GM15510 (cell line): ENCODE measurements around the gene FADS2.

Source experiments
- POLR2A ChIP-seq: IDR thresholded peaks from 3 replicates; pipeline ENCODE4 v1.6.1; 2011; ENCODE audit warnings: borderline replicate concordance; ENCODE audit not compliant: insufficient read length; ENCODE audit errors: extremely low read depth

The FADS2 gene

GRCh38 chr11:61873588-61874376 lies 45.7 kb downstream of the FADS2 start:
- TF ChIP-seq POLR2A: no peak

GRCh38 chr11:61874377-61874809 lies 46.3 kb downstream of the FADS2 start:
- no peak for TF ChIP-seq POLR2A

- no peak for TF ChIP-seq POLR2A
These were observed 46.8 kb downstream of the FADS2 start for GRCh38 chr11:61874853-61875252.

GRCh38 chr11:61875698-61876097 lies 47.6 kb downstream of the FADS2 start:
- no peak for TF ChIP-seq POLR2A

GRCh38 chr11:61879152-61879551 lies 51.1 kb downstream of the FADS2 start:
- TF ChIP-seq POLR2A: no peak

- no peak for TF ChIP-seq POLR2A
These were observed 51.9 kb downstream of the FADS2 start for GRCh38 chr11:61880031-61880430.

GRCh38 chr11:61880454-61880853 lies 52.4 kb downstream of the FADS2 start:
- no peak for TF ChIP-seq POLR2A

- TF ChIP-seq POLR2A: no peak
These were observed 53.3 kb downstream of the FADS2 start for GRCh38 chr11:61881397-61881796.

GRCh38 chr11:61882879-61883278 lies 54.8 kb downstream of the FADS2 start:
- no peak for TF ChIP-seq POLR2A

- TF ChIP-seq POLR2A: no peak
These were observed 55.2 kb downstream of the FADS2 start for GRCh38 chr11:61883327-61883726.

- TF ChIP-seq POLR2A: no peak
These were observed 55.8 kb downstream of the FADS2 start for GRCh38 chr11:61883947-61884346.

- no peak for TF ChIP-seq POLR2A
These were observed 57.2 kb downstream of the FADS2 start for GRCh38 chr11:61885166-61885778.

GRCh38 chr11:61885784-61886580 lies 57.9 kb downstream of the FADS2 start:
- TF ChIP-seq POLR2A: no peak

- TF ChIP-seq POLR2A: no peak
These were observed 58.5 kb downstream of the FADS2 start for GRCh38 chr11:61886643-61887042.

- no peak for TF ChIP-seq POLR2A
These were observed 59.9 kb downstream of the FADS2 start for GRCh38 chr11:61887839-61888494.
